ENCODE data around the gene LCP2. TPM values are rescaled to one million over a fixed set of nuclear protein-coding genes. Genes with fewer than 3 reads are reported as not detected.
"Not testable (repeated sequence)": the region's sequence is repeated elsewhere in the genome, so short reads cannot be mapped to it uniquely, and the experiment has no call there.

LCP2 gene
- total and polyA plus RNA-seq, 2 of the 4 experiments (the other 2 are of a cell fraction), result not detected

DNA sequence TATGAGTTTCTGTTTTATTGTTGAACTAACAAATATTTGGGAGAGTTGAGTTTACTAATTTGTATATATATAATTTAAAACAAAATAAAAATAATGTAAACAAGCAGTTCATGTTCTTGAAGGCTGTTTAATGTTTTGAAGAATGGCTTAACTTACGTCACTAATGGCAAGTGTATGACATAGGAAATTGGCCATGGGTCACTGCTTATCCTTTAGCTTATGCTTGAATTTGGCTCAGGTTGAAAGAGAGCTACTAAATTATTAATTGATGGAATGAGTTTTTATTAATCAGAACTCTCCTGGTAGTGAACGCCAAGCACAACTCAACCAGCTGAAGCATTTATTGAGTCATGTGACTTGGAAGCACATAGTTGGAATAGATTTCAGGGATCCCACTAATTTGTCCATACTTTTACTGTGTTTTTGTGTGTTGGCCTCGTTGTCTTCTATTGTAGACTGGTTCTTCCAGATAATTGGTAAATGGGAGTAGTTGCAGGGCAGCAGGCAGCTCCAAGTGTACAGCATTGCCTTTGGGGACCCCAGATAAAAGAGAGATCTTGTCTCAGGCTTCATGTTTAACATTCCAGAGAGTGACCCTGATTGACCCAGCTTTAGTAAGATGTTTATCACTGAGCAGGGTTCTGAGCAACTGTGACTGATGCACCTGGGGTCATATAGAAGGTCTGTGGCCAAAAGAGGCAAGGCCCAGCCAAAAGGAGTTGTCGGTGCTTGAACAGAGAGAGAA lies 51.3 kb downstream of the LCP2 start:
- CTCF ChIA-PET, result no interaction called here
- intact Hi-C loops (cut with micrococcal nuclease), result no loop called here
- H4K8ac ChIP-seq (ENCODE audit: low read depth in 2 of 2, low read length in 2 of 2), result no peak overlapping the region

GRCh38 chr5:170245436-170245835 lies 52.1 kb downstream of the LCP2 start:
- H3K9ac ChIP-seq (ENCODE audit: low read depth, low read length); H3K18ac ChIP-seq (ENCODE audit: low read depth, low read length); H2AK5ac ChIP-seq (ENCODE audit: low read depth, low read length); H3K9me3 ChIP-seq (ENCODE audit: control insufficient read depth, insufficient read depth, low read length); H4K8ac ChIP-seq (ENCODE audit: low read depth in 2 of 2, low read length in 2 of 2); H3K4ac ChIP-seq (ENCODE audit: low read depth, low read length); H4K20me1 ChIP-seq (ENCODE audit: insufficient read depth, low read length); intact Hi-C loops (cut with micrococcal nuclease); BruUV-seq (replicated peaks); H3K14ac ChIP-seq (replicated peaks; ENCODE audit: low read depth, low read length); H3K4me3 ChIP-seq (ENCODE audit: insufficient read depth, low read depth, low read length); H3K79me1 ChIP-seq (ENCODE audit: low read depth in 1 of 2, low read length in 2 of 2); H4K91ac ChIP-seq (ENCODE audit: insufficient read depth, low read depth, low read length); CTCF ChIA-PET; H3K4me1 ChIP-seq (ENCODE audit: control insufficient read depth, insufficient read depth, low read length); H3K23ac ChIP-seq (ENCODE audit: low read depth, low read length); H3K27ac ChIP-seq (ENCODE audit: insufficient read depth, low read length); ATAC-seq (ENCODE audit: low read depth); DNase-seq; dilution Hi-C loops (cut with HindIII; ENCODE audit: low sequenced_read_pairs, unreplicated experiment); H2AFZ ChIP-seq (replicated peaks; ENCODE audit: low read length, poor library complexity); in situ Hi-C loops (cut with MboI; ENCODE audit: low sequenced_read_pairs); H4K5ac ChIP-seq (ENCODE audit: low read depth, low read length); POLR2A ChIA-PET (ENCODE audit: unreplicated experiment); H2BK15ac ChIP-seq (ENCODE audit: low read depth, low read length); H2AK9ac ChIP-seq (replicated peaks; ENCODE audit: low read depth, low read length, poor library complexity); H2BK5ac ChIP-seq (ENCODE audit: low read depth, low read length, poor library complexity, severe bottlenecking); H3K56ac ChIP-seq (ENCODE audit: extremely low read depth, insufficient read depth, low read length); H2BK120ac ChIP-seq (ENCODE audit: low read depth, low read length); H3K36me3 ChIP-seq (ENCODE audit: control insufficient read depth, insufficient read depth, low read length); H2BK20ac ChIP-seq (ENCODE audit: low read depth, low read length); H3K4me2 ChIP-seq (ENCODE audit: low read depth, low read length); H3K9me1 ChIP-seq (ENCODE audit: insufficient read depth, low read length); H3K27me3 ChIP-seq (ENCODE audit: control insufficient read depth, insufficient read depth, low read length): not testable (repeated sequence)
- WGBS, 2 experiments (ENCODE audit: extremely low coverage in 2 of 2, insufficient read length in 1 of 2), result no CpG with 5 or more reads among the region's 23 CpGs

More for the DNA sequence above, 51.3 kb downstream of the LCP2 start:
- Histone ChIP-seq H4K20me1 (ENCODE audit: insufficient read depth, low read length) (no peaks in the 10 kb centered on the region), H3K4me3 (ENCODE audit: insufficient read depth, low read depth, low read length) (no peak overlapping the region), H3K4ac (ENCODE audit: low read depth, low read length) (no peak overlapping the region), H3K4me1 (ENCODE audit: control insufficient read depth, insufficient read depth, low read length) (no peaks in the 10 kb centered on the region), H3K4me2 (ENCODE audit: low read depth, low read length) (no peak overlapping the region), H4K5ac (ENCODE audit: low read depth, low read length) (no peak overlapping the region), H3K18ac (ENCODE audit: low read depth, low read length) (no peak overlapping the region), H3K9me1 (ENCODE audit: insufficient read depth, low read length) (no peaks in the 10 kb centered on the region), H3K9me3 (ENCODE audit: control insufficient read depth, insufficient read depth, low read length) (no peaks in the 10 kb centered on the region), H2AFZ (replicated peaks; ENCODE audit: low read length, poor library complexity) (no peak overlapping the region), H3K14ac (replicated peaks; ENCODE audit: low read depth, low read length) (no peak overlapping the region), H4K91ac (ENCODE audit: insufficient read depth, low read depth, low read length) (no peak overlapping the region), H2AK9ac (replicated peaks; ENCODE audit: low read depth, low read length, poor library complexity) (no peak overlapping the region), H2BK5ac (ENCODE audit: low read depth, low read length, poor library complexity, severe bottlenecking) (no peak overlapping the region), H3K9ac (ENCODE audit: low read depth, low read length) (no peak overlapping the region), H2AK5ac (ENCODE audit: low read depth, low read length) (no peak overlapping the region), H3K23ac (ENCODE audit: low read depth, low read length) (no peak overlapping the region), H3K36me3 (ENCODE audit: control insufficient read depth, insufficient read depth, low read length) (no peaks in the 10 kb centered on the region), H2BK20ac (ENCODE audit: low read depth, low read length) (no peak overlapping the region), H3K27me3 (ENCODE audit: control insufficient read depth, insufficient read depth, low read length) (no peaks in the 10 kb centered on the region), H3K56ac (ENCODE audit: extremely low read depth, insufficient read depth, low read length) (no peak overlapping the region), H2BK120ac (ENCODE audit: low read depth, low read length) (no peak overlapping the region), H3K79me1 (ENCODE audit: low read depth in 1 of 2, low read length in 2 of 2) (no peaks in the 10 kb centered on the region), H3K27ac (ENCODE audit: insufficient read depth, low read length) (no peak overlapping the region), H2BK15ac (ENCODE audit: low read depth, low read length) (no peak overlapping the region)
- POLR2A ChIA-PET (ENCODE audit: unreplicated experiment), result no interaction called here
- TF ChIP-seq RAD21 (IDR thresholded peaks at IDR 0.05; ENCODE audit: low read length) (no peak), RCOR1 (IDR thresholded peaks at IDR 0.05; ENCODE audit: insufficient replicate concordance, low read length) (no peak), CHD1 (IDR thresholded peaks at IDR 0.05; ENCODE audit: low read depth, low read length) (no peak), SMC3 (IDR thresholded peaks at IDR 0.05; ENCODE audit: low read depth, low read length) (no peak), CEBPB (IDR thresholded peaks at IDR 0.05; ENCODE audit: low read depth, low read length) (no peak), MAFK (IDR thresholded peaks at IDR 0.05; ENCODE audit: low read depth, low read length) (no peak), BHLHE40 (IDR thresholded peaks at IDR 0.05; ENCODE audit: low read depth, low read length) (no peak)
- TF ChIP-seq, protein P1, sequence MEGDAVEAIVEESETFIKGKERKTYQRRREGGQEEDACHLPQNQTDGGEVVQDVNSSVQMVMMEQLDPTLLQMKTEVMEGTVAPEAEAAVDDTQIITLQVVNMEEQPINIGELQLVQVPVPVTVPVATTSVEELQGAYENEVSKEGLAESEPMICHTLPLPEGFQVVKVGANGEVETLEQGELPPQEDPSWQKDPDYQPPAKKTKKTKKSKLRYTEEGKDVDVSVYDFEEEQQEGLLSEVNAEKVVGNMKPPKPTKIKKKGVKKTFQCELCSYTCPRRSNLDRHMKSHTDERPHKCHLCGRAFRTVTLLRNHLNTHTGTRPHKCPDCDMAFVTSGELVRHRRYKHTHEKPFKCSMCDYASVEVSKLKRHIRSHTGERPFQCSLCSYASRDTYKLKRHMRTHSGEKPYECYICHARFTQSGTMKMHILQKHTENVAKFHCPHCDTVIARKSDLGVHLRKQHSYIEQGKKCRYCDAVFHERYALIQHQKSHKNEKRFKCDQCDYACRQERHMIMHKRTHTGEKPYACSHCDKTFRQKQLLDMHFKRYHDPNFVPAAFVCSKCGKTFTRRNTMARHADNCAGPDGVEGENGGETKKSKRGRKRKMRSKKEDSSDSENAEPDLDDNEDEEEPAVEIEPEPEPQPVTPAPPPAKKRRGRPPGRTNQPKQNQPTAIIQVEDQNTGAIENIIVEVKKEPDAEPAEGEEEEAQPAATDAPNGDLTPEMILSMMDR (conservative IDR thresholded peaks at IDR 0.05; ENCODE audit: low read depth, low read length), result no peak
- ATAC-seq (ENCODE audit: low read depth) (no peak), DNase-seq (no peak)
- BruUV-seq (replicated peaks), result no TSS peak
- dilution Hi-C loops (cut with HindIII; ENCODE audit: low sequenced_read_pairs, unreplicated experiment) (no loop called here), in situ Hi-C loops (cut with MboI; ENCODE audit: low sequenced_read_pairs) (no loop called here)
- WGBS, 2 experiments (ENCODE audit: extremely low coverage in 2 of 2, insufficient read length in 1 of 2), result no CpG with 5 or more reads among the region's 4 CpGs
